GM21360 (cell line): Measurements from ENCODE around the gene PSMA2.
"Not testable (repeated sequence)": the region's sequence is repeated elsewhere in the genome, so short reads cannot be mapped to it uniquely, and the experiment has no call there.

Source experiments
- ATAC-seq: cut with Tn5 transposase; IDR thresholded peaks from one replicate; pipeline ENCODE4 v1.9.1; 2021; ENCODE audit warnings: mild to moderate bottlenecking, moderate library complexity; ENCODE audit not compliant: unreplicated experiment

Gene PSMA2

DNA sequence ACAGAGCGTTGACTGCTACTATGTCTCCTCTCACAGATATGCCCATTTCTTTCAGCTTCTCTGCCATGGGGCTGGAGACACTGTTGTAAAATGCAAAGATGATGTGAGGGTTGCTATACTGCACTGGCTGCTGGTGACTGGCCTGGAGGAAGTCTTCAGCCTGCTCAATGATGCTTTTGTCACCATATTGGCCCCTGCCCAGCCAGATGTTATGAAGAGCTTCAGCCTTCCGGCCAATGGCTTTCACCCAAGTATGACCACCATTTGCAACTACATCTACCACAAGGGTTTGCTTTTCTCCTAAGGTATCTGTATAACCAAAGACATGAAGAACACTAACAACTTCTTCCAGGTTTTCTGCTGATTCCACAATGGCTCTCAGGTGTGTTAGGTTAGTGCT lies 21.7 kb downstream of the PSMA2 start:
- no peak for ATAC-seq

DNA sequence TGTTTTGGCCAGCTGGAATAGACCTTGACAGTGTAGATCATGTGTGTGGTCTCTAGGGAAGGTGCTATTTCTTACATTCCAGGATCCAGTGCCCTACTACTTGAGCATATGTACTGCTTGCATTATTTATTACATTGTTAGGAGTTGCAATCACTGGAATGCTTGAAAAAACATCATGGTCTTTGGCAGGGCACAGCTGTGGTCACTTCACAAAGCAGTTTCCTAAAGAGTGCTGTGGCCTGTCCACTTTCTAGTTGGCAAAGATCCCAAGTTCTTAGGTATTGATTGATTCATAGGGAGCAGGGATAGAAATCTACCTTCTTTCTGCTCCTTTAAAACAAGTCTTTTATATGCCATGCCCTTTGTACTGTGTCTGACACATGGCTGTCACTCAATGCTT lies 24.7 kb downstream of the PSMA2 start:
- no peak for ATAC-seq

DNA sequence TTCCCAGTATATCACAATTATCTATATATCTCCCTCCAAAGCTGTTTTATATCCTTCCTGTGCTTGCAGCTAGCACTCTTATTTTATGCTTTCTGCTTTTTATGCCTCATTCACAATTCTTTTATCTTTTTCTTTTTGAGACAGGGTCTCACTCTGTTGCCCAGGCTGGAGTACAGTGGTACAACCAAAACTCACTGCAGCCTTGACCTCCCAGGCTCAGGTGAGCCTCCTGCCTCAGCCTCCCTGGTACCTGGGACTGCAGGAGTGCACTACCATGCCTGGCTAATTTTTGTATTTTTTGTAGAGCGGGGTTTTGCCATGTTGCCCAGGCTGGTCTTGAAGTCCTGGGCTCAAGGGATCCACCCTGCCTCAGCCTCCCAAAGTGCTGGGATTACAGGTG lies 25.8 kb downstream of the PSMA2 start:
- no peak for ATAC-seq

DNA sequence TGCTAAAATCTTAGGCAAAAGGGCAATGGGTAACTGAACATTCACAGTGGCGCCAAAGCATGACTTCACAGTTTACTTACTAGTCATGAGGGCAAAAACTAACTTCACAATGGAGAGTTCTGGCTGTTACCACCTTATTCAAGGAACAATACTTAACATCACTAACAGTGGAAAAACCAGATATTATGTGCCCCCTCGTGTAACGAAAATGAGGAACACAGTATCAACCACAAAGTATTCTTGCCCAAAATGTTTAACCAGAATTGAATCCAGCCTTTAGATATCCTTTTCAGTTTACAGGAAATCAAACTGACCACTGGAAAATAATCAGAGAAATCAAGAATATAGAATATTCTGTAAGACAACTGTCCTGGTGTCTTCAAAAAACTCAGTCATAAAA lies 29.6 kb downstream of the PSMA2 start:
- no peak for ATAC-seq

DNA sequence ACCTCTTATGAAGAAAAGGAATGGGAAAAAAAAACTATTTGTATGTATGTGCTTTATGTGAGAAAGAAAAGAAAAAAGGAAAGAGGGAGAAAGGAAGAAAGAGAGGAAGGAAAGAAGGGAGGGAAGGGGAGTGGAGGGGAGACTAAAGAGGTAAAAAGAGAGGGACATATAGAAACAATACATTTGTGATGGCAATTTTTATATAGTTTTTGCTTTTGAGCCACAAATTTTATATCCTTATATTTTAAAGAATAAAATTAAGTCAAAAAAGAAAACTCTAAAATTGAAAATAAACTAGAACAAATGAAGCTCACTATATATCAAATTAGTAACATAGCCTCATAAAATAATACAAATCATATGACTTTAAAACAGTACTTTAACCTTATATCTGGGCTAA lies 31.1 kb downstream of the PSMA2 start:
- no peak for ATAC-seq

DNA sequence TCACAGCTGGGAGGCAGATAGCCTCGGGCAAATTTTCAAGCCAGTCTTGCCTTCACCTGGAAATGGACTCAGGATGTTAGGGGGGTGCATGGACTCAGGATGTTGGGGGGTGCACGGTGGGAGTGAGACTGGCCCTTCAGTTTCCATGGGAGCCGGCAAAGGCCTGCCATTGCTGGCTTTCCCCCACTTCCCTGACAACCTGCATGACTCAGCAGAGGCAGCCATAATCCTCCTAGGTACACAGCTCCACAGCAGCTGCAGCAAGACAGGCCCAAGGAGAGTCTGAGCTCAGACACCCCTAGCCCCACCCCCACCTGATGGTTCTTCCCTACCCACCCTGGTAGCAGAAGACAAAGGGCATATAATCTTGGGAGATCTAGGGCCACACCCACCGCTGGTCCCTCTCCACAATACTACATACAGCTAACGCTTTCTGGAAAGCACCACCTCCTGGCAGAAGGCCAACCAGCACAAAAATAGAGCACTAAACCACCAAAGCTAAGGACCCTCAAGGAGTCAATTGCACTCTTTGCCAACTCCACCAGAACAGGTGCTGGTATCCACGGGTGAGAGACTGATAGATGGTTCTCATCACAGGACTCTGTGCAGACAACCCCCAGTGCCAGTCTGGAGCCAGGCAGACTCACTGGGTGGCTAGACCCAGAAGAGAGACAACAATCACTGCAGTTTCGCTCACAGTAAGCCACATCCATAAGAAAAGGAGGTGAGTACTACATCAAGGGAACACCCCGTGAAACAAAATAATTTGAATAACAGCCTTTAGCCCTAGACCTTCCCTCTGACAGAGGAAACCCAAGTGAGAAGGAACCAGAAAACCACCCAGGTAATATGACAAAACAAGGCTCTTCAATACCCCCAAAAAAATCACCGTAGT lies 38.4 kb downstream of the PSMA2 start:
- ATAC-seq: no peak

DNA sequence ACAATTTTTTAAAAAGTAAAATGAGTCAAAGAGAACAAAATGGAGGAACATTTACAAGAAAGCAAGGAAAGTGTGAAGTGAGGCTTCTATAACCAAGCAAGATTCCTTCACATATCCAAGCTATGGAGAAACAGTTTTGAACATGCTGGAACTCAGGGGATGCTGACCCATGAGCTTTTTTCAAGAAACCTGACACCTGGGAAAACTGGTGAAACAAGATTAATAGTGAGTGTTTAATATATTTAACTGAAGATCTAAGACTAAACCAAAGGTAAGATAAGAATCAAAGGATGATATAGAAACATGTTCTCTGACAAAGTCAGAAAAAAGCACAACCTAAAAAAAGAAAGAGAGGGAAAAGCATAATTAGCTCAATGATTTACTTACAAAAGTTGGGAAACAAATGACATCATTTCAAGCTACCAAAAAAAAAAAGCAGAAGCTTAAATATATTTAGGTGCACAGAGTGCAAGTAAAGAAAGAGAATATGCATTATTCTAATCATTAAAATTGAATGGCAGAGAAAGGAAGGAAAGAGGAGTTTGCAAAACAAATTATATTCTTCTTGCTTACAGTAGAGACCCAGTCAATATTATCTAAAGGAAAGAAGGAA lies 45.0 kb downstream of the PSMA2 start:
- ATAC-seq: no peak

DNA sequence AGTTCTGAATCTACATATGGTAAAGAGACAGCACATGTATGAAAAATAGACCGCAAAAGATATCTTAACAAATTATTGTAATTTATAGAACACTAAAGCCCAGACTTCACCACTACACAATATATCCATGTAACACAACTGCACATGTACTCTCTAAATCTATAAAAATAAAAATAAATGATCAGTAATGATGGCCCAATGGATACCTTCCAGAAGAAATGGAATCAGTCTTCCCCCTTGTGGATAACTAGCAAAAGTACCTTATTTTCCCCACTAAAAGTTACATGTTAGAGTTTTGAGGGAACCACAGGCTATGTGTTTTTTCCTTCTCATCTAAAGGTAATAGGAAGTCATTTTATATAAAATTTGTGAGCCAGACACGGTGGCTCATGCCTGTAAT lies 45.8 kb downstream of the PSMA2 start:
- ATAC-seq: no peak

DNA sequence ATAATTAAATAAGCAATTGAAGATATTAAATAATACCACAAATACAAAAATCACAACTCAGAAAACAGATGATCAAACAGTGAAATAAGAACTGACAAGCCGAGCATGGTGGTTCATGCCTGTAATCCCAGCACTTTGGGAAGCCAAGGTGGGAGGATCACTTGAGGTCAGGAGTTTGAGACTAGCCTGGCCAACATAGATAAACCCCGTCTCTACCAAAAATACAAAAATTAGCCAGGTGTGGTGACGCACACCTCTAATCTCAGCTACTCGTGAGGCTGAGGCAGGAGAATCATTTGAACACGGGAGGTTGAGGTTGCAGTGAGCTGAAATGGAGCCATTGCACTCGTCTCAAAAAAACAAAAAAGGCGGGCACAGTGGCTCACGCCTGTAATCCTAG lies 46.8 kb downstream of the PSMA2 start:
- ATAC-seq: not testable (repeated sequence)

DNA sequence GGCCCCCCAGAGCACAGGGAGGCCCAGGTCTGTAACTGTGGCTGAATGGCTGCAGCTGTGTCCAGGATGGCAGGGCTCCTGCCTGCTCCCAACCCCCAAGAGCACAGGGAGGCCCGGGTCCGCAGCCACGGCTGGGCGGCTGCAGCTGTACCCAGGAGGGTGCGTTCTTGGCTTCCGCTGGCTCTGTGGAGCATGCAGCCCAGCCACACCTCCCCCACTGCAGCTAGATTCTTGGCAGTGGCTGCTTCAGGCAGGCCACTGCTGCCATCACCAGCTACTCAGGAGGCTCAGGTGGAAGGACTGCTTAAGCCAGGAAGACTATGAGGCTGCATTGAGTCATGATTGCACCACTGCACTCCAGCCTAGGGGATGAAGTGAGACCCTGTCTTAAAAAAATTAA lies 48.0 kb downstream of the PSMA2 start:
- ATAC-seq: no peak

DNA sequence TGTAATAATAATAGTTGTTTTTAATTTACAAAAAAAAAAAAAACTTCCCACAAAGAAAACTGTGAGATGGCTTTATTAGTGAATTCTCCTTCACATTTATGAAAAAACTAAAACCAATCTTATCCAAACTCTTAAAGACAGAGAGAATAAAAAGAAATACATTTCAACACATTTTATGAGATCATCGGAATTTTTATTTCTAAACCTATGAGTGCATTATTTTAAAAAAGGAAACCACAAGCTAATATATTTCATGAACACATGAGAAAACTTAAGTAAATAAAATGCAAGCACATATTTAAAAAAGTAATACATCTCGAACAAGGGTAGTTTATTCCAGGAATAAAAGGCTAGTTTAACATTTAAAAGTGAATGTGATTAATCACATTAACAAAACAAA lies 51.6 kb downstream of the PSMA2 start:
- no peak for ATAC-seq

DNA sequence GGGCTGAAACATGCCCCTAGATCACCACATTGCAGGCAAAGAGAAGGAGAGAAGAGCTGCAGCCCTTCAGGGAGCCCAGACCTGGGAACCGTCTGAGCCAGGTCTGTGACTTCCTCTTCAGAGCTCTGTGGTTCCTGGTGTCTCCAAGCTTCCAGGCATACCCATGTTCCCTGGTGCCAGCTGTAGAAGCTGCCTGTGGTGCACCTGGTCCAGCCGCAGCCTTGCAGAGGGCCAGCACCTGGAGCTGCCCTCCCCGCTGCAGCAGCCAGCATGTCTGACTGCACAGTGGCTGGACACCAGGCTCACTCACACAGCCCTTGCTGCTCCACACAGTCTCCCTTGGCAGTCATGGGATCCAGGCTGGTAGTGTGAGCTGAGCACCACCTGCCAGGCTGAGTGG lies 53.7 kb downstream of the PSMA2 start:
- ATAC-seq: no peak

DNA sequence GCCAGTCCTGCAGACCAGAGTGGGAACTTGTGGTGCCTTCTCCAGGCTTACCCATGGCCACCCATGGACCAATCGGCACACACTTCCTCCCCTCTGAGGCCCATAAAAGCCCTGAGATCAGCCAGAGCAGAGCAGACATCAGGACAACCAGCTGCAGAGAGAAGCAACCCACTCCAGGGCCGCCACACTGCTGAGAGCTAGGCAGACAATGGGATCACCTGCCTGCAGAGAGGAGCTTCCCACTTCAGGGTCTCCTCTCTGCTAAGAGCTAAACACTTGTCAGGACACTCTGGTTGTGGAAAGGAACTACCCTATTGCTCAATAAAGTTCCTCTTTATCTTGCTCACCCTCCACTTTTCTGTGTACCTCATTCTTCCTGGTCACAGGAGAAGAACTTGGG lies 54.1 kb downstream of the PSMA2 start:
- no peak for ATAC-seq

DNA sequence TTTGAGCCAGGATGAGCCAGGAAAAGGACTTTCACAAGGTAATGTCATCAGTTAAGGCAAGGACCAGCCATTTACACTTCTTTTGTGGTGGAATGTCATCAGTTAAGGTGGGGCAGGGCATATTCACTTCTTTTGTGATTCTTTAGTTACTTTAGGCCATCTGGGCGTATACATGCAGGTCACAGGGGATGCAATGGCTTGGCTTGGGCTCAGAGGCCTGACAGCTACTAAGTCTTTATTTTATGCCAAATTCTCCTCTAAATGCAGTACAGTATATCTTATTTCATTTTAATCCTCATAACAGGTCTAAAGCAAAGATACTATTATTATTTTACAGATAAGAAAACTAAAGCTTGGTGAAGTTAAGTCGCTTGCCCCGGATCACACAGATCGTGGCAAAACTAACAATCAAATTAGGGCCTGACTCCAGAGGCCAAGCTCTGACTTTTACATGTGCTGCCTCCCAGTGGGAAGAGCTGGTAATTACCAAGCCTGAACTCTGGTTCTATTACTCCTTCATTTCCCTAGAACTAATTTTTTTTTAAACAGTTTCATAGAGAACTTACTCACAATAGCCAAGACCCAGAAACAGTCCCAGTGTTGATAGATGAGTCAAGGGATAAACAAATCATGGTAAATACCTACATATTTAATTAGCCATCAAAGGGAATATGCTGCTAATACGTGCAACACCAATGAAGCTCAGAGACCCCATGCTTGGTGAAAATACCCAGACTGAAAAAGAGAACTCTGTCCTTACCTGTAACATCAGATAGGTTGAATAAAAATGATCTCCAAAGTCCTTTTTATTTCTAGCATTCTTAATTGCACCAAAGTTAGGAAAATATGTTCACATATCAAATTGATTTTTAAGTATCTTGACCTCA lies 55.5 kb downstream of the PSMA2 start:
- peak; percentile 88 for ATAC-seq

DNA sequence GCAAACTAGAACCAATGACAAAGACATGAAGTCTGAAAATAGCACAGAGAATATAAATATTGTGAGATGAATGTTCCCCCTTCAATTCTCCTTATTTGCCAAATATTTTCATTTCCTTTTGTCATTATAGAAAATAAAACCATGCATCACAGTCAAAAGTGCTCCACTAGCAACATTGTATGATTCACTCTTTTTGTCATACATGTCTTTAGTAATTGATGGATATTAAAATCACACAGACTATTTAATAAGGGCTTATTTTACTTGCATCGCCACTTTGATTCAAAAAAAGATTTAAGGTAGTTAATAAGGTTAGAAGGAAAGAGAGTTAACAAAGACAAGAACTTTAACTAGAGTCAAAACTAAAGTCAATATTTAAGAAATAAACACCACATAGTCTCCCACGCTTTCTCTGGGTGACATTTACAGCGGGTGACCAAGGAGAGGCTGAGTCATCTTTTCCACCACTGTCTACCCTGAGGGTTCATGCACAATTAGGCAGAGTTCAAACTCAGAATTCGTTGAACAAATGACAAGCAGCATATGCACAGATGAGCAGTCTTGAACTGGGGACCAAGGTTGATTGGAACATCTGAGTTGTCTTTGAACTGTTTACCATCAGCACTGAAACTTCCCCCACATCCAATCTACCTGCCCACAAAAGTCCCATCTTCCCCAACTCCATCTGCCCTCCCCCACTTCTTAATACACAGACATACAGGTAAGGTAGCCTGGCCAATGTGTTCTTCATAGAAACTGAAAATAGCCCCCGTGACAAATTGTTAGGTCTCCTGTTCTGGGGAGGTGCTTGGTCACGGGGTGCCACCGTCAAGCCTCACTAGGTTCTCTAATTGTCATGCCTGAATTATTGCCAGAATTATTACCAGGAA lies 62.6 kb downstream of the PSMA2 start:
- ATAC-seq: peak; percentile 91

DNA sequence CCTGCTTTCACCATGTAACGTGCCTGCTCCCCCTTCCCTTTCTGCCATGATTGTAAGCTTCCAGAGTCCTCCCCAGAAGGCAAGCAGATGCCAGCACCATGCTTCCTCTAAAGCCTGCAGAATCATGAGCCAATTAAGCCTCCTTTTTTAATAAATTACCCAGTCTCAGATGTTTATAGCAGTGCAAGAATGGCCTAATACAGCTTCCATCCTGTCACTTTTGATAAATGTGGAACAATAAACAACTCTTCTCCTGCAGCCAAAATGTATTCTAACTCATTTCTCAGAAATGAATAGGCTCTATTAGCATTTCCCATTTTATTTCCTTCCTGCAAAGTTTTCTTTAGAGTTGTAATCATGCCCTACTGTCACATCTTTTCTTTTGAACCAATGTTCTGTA lies 63.5 kb downstream of the PSMA2 start:
- no peak for ATAC-seq
